Frontal cortex (tissue), 4 donors: ENCODE results near the gene CCDC152. TPM values are rescaled to one million over a fixed set of nuclear protein-coding genes. Genes with fewer than 3 reads are reported as not detected.
A peak's percentile ranks its signal among the peaks of the same experiment; 100 is the strongest.

Experiments used
- DNase-seq, 2 donors: peaks; one replicate each; pipeline ENCODE4 v3.0.0; 2012; ENCODE audit warnings: low spot score in 2 of 2
- FAIRE-seq: peaks from 2 replicates; lab custom pipeline; 2012; peaks lifted over from hg19 to GRCh38; lab: Jason Lieb, UNC
- total RNA-seq: library from RNA; depleted of rRNA; stranded (reverse); fragments of >200 nt; gene quantifications from one replicate; pipeline ENCODE4 v1.2.3, GENCODE V29; 2014
- donor health status: control.
- donor health status: control.
- donor health status: control.

Gene CCDC152
- total RNA-seq, 1 donor from 2014 or later, result 9.0 TPM

DNA sequence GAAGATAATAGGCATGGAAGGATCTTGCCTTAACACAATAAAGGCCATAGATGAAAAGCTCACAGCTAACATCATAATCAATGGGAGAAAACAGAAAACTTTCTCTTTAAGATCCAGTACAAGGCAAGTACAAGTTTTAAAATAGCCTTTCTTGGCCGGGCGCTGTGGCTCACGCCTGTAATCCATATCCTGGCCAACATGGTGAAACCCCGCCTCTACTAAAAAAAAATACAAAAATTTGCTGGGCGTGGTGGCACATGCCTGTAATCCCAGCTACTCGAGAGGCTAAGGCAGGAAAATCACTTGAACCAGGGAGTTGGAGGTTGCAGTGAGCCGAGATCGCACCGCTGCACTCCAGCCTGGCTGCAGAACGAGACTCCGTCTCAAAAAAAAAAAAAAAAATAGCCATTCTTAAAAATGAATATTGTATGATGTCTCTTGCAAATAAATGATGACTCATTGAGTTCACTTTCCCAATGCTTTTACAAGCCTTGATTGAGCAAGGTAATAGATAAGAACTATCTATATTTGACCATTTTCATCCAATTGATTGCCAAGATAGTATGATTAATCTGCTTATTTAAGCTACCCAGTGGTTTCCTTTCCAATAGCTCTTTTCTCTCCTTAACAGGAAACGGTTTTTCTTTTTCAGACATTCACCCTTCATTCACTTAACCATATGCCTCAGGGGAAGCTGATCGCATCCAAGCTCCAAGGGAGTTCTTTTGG is 15.8 kb downstream of the CCDC152 start:
- no peak for DNase-seq
- no peak for FAIRE-seq

GRCh38 chr5:42779083-42779482 is 22.5 kb downstream of the CCDC152 start:
- FAIRE-seq (no peak), DNase-seq (no peak)

- FAIRE-seq, result no peak
- DNase-seq, result no peak
Measured at GRCh38 chr5:42781584-42781983, 25.0 kb downstream of the CCDC152 start.

DNA sequence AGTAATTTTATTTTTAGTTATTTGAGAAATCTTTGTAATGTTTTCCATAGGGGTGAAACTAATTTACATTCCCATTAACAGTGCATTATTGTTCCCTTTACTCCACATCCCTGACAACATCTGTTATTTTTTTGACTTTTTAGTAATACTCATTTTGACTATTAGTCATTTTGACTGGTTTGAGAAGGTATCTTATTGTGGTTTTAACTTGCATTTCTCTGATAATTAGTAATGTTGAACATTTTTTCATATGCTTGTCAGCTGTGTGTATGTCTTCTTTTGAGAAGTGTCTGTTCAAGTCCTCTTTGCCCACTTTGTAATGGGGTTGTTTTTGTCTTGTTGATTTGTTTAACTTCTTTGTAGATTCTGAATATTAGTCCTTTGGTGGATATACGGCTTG is 27.5 kb downstream of the CCDC152 start:
- FAIRE-seq (no peak), DNase-seq (no peak)

DNA sequence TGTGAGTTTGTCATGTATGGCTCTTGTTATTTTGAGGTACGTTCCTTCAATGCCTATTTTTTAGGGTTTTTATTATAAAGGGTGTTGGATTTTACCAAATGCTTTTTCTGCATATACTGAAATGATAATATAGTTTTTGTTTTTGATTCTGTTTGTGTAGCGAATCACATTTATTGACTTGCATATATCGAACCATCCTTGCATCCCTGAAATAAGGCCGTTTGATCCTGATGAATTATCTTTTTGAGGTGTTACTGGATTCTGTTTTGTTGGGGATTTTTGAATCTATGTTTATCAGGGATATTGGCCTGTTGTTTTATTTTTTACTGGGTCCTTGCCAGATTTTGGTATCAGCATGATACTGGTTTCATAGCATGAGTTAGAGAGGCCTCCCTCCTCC is 29.1 kb downstream of the CCDC152 start:
- FAIRE-seq (no peak), DNase-seq (no peak)

DNA sequence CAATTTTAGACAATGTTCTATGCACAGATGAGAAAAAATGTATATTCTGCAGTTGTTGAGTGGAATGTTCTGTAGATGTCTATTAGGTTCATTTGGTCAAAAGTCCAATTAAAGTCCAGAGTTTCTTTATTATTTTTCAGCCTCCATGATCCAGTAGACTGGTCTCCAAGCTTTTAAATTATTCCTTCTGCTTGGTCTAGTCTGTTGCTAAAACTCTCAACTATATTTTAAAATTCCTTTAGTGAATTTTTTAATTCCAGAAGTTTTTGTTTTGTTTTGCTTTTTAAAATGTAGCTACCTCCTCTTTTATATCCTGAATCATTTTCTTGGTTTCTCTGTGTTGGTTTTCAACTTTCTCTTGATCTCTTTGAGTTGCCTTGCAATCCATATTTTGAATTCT is 30.5 kb downstream of the CCDC152 start:
- no peak for FAIRE-seq

GRCh38 chr5:42787845-42788244 is 31.2 kb downstream of the CCDC152 start:
- DNase-seq (no peak), FAIRE-seq (no peak)

More for the DNA sequence above, 30.5 kb downstream of the CCDC152 start:
- no peak for DNase-seq

DNA sequence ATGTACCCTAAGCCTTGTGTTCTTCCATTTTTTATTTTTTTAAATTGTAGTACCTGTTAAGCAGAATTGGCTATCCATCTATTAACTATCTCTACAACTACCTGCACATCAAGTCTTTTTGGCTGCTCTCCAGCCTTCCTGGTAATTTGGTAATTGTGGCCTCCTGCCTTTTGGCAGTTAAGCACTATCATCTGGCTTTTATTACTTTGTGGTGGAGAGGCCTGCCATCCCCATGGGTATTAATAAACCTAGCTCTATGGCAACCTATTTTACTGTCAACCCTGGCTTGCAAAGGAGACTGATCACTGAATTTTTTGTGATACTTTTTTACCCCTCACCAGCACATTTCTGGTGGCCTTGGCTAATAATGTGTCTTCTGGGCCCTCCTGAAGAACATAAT is 34.5 kb downstream of the CCDC152 start:
- FAIRE-seq (no peak), DNase-seq (no peak)

DNA sequence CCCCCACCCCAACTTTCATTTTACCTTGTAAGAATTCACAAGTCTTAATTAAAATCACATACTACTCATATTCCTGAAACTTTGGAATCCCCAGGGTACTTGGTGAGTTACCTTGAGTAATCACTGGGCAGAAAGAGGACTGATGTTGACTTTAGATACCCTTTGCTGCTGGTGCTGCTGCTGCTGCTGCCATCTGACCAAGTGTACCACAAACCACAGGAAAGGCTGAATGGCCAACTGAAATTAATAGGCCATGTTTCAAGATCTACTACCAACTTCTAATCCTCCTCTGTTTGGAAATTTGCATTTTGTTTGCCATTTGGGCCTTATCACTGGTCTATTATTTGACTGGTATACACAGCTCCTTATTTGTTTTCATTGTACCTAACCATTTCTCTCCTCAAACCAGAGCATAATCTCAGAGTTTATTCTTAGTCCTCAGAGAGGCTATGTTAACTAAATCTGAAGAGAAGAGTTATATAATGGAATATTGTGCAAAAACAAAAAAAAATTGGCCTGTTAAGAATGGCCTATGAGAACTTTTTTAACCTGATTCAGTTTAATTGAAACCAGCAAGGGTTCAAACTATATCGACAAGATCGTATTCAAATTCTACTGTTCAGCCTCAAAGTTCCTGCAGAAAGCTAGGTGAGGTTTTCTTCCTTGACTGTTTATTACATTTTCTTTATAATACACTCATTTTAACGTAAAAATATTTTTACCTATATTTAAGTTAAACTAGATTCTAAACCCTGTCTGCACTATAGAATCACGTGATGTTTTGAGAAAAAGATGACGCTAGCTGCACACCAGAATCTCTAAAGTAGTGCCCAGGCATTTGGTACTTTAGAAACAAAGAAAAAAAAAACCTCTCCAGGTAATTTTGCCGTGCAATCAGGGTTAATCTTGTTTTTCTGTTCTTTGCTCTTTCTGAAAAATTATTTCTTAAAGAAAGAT is 41.9 kb downstream of the CCDC152 start:
- no peak for FAIRE-seq
- DNase-seq, result no peak

DNA sequence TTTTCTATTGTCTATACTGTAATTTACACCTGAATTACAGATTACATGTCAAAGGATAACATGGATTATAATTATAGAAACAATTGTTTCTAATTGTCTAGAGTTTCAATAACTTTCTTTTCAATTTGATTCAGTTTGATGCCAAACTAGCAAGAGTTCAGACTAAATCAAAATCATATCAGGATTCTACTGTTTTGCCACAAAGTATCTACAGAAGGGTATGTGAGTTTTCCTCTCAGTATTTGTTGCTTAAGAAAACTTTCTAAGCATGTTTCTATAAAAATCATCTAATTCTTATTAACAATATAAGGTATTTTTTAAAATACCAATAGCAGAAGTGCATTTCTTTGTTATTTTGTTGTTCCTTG is 42.6 kb downstream of the CCDC152 start:
- DNase-seq (no peak), FAIRE-seq (no peak)

- DNase-seq, result no peak
- no peak for FAIRE-seq
Measured at GRCh38 chr5:42799668-42800114, 43.1 kb downstream of the CCDC152 start.

GRCh38 chr5:42800748-42801330 is 44.2 kb downstream of the CCDC152 start:
- FAIRE-seq (no peak), DNase-seq (no peak)

GRCh38 chr5:42801516-42802166 is 45.0 kb downstream of the CCDC152 start:
- FAIRE-seq (no peak), DNase-seq (no peak)

DNA sequence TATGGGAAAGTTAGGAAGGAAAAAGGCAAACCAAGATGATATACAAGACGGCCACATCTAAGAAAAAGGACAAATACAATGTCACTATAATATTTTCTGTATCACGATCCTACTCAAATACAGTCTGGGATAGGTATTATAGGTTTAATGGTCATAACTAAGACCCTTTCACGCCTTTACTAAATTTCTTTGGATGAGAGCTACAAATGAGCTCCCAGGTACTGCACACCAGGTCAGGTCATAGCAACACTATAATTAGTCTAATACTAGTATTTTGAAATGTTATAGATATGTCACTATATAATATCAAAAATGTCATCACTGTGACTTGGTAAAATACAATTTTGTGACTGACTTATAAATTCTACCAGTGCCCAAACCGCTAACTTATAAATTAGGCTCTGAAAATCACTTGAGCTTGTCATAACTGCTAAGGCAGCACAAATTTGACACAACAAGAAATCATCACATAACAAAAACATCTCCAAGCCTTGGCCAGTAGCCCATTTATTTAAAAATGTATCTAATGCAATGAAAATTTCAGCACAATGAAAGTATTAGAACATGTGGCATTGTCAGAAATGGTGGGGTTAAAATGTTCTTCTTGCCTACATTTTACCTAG is 48.2 kb downstream of the CCDC152 start:
- FAIRE-seq (no peak), DNase-seq (no peak)

DNA sequence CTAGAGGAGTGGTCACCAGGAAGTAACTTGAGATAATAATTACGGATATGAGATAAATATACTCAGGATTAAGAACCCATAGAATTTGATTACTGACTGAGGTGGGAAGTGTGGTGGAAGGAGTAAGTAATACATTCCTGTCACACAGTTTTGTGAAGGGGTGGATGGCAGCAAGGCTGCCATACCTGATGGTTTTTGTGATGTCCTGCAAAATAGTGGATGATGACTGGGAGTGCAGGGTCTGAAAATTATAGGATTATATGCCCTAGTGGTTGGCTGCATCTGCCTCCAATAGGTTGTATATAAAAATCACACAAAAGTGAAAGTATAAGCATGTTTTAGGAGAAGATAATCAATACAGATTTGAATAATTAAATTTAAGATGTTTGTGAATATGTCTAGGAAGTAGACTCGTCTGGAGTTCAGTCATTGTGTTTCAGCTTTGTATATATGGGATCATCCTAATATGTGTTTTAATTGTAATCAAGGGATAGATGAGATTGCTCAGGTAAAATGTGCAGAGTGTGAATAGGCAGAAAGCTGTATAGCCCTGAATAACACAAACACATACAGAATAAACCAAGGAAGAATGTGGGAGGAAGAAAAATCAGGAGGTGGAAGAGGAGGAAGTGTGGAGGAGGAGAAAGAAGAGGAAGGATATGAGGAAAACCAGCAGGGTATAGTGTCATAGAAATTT is 49.5 kb downstream of the CCDC152 start:
- FAIRE-seq, result no peak
- no peak for DNase-seq

DNA sequence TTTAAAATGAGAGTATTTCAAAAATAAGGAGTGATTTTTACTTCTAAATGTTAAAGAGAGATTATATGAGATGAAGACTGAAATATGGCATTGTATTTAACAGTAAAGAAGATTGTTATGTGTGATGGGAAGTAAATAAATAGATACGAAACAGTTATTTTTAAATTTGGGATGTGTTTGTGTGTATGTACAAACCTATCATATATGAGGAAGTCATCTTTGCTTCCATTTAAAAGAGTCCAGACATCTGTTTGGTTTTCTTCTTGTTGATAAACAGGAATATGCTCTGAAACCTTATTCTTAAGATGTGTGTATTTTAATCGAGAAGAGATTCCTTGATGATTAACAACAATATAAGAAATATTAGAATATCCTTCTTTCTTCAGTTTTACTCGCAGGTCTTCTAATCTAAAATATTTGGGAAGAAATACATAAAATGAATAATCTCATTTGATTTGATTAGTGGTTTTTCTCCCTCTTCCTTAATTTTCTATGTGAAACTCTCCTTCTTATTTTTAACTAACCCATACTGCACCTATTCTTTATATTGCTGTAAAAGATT is 50.2 kb downstream of the CCDC152 start:
- FAIRE-seq (no peak), DNase-seq (no peak)

DNA sequence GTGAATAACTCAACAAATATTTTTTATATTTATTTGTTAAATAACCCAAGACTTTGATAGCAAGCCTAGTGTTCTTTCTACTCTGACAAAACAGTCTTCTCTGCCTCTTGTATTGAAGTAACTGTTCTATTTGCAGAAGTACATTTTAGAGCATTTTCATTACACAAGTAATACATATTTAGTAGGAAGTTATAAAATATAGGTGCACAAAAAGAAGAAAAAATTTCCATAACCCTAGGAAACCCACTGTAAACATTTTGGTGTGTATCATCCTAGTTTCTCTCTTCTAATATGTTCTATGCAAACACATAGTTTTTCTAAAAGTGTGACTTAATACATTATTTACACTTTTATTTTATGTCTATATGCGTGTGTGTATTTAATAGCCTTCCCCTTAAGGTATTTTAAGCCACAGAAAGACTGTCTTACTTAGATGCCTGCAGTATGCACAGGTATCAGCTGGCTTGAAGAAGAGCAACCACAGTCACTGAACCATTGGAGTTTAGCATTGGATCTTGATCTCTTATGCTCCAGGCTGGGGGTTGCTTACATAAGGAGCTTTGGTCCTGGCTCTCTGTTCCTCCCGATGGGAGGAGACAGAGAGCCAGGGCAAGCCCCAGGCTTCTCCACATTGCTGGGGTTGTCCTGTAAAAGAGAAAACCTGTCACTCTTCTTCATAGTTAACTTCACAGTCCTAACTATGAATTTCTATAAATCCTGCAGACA is 51.3 kb downstream of the CCDC152 start:
- FAIRE-seq (no peak), DNase-seq (peak in 1 of 2 donors; percentile 16)

- FAIRE-seq (no peak), DNase-seq (no peak)
Measured at GRCh38 chr5:42808888-42809611, 52.4 kb downstream of the CCDC152 start.
